GM19455 (cell line): ENCODE data around the gene PIERCE2.
"Not testable (repeated sequence)": the region's sequence is repeated elsewhere in the genome, so short reads cannot be mapped to it uniquely, and the experiment has no call there.

Source experiments
- ATAC-seq: cut with Tn5 transposase; IDR thresholded peaks from one replicate; pipeline ENCODE4 v1.9.1; 2021; ENCODE audit not compliant: unreplicated experiment

PIERCE2 gene

GRCh38 chr15:55408012-55408928 is at the start of gene PIERCE2, which contains the start of gene CCPG1:
Gene PIERCE2, plus strand, starts transcription at chr15:55408495. Its CDS starts 274 bp downstream, at chr15:55408769.
Gene CCPG1, minus strand, starts transcription at chr15:55408359. Its CDS starts 18,935 bp downstream, at chr15:55389424.
- ATAC-seq: peak; percentile 97

GRCh38 chr15:55360256-55360655 is 48.0 kb upstream of the PIERCE2 start:
- ATAC-seq: no peak

GRCh38 chr15:55361048-55361447 is 47.2 kb upstream of the PIERCE2 start:
- ATAC-seq: no peak

- no peak for ATAC-seq
Observed at GRCh38 chr15:55362641-55363040, 45.7 kb upstream of the PIERCE2 start.

- no peak for ATAC-seq
Observed at GRCh38 chr15:55366981-55367380, 41.3 kb upstream of the PIERCE2 start.

- ATAC-seq: peak; percentile 73
Observed at GRCh38 chr15:55372701-55373440, 35.4 kb upstream of the PIERCE2 start.

GRCh38 chr15:55379095-55379494 is 29.2 kb upstream of the PIERCE2 start:
- no peak for ATAC-seq

- no peak for ATAC-seq
Observed at GRCh38 chr15:55381595-55381994, 26.7 kb upstream of the PIERCE2 start.

GRCh38 chr15:55383687-55384086 is 24.6 kb upstream of the PIERCE2 start:
- no peak for ATAC-seq

- ATAC-seq: no peak
Observed at GRCh38 chr15:55387027-55387426, 21.3 kb upstream of the PIERCE2 start.

- no peak for ATAC-seq
Observed at GRCh38 chr15:55389264-55389607, 19.1 kb upstream of the PIERCE2 start.

- no peak for ATAC-seq
Observed at GRCh38 chr15:55394694-55395093, 13.6 kb upstream of the PIERCE2 start.

GRCh38 chr15:55398243-55398642 is 10.1 kb upstream of the PIERCE2 start:
- no peak for ATAC-seq

GRCh38 chr15:55400050-55400449 is 8.2 kb upstream of the PIERCE2 start:
- ATAC-seq: not testable (repeated sequence)

GRCh38 chr15:55401786-55402246 is 6.5 kb upstream of the PIERCE2 start:
- no peak for ATAC-seq

GRCh38 chr15:55402707-55403106 is 5.6 kb upstream of the PIERCE2 start:
- peak; percentile 51 for ATAC-seq

- ATAC-seq: no peak
Observed at GRCh38 chr15:55403531-55403930, 4.8 kb upstream of the PIERCE2 start.

- ATAC-seq: peak; percentile 15
Observed at GRCh38 chr15:55407498-55408011, 740 bp upstream of the PIERCE2 start.

- ATAC-seq: not testable (repeated sequence)
Observed at GRCh38 chr15:55408976-55409375, 681 bp downstream of the PIERCE2 start.

GRCh38 chr15:55417678-55418077 is 9.4 kb downstream of the PIERCE2 start:
- ATAC-seq: not testable (repeated sequence)

- no peak for ATAC-seq
Observed at GRCh38 chr15:55420171-55420866, 12.0 kb downstream of the PIERCE2 start.
